ENCODE data around the gene STYXL2.

The STYXL2 gene

DNA sequence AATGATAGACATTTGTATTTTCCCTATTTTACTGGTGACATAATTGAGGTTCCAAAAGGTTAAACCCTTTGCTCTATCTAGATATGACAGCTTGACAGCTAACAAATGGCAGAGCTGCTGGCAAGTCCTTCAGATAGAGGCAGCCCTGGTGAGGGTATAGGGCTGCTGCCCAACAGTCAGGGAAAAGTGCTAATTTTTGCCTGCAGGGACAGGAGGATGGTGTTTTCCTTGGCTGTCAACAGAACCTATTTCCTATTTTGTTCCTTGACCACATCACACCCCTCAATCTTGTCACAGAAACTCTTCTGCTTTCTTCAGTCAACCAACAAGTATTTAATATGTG is 16.0 kb upstream of the STYXL2 start:
- no peak for DNase-seq (ENCODE audit: low read depth, low spot score)

DNA sequence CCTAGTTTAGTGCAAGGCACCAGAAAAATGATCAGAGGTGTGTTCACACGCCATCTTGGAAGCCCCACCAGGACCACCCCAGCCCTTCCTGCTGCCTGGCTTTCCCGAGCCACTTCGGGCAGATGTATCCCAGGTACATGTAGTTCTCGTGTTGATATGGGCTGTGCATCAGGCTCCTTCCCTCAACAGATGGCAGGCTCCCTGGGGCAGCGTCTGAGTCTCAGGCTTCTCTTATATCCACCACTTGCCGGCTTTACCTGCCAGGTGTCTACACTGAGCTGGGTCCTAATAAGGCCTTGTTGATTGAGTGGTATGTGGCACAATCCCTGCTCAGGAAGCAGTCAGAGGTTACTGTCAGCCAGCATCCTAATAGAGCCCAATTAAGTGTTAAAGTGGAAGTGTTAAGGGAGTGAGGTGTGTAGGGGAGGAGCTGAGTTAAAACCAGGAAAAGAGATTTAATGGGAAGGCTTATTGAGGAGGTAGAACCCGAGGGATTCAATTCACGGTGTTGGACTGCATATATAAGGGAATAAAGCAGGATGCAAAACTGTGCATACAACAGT is 12.2 kb upstream of the STYXL2 start:
- no peak for DNase-seq (ENCODE audit: low read depth, low spot score)

DNA sequence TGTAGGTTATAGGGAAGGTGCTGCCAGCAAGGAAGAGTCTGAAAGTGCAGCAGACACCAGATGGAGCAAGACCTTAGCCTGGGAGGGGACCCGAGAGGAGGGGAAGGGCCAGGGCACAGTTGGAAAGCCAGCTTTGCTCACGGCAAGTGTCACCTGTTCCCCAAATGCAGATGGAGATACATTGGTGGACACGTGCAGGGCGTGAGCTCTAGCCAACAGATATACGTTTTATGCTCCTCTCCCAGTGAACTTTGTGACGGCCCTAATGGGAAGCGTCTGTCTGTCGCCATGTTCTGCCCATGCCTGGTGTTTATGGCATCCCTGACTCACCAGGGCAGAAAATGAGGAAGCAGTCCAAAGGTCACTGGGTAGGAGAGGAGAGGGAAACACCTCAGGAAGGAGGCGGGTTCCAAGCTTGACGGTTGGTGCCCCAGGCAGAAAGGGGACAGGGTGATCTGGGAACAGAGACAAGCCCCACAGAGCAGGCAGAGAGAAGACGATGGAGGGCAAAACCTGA is 11.3 kb upstream of the STYXL2 start:
- no peak for DNase-seq (ENCODE audit: low read depth, low spot score)

DNA sequence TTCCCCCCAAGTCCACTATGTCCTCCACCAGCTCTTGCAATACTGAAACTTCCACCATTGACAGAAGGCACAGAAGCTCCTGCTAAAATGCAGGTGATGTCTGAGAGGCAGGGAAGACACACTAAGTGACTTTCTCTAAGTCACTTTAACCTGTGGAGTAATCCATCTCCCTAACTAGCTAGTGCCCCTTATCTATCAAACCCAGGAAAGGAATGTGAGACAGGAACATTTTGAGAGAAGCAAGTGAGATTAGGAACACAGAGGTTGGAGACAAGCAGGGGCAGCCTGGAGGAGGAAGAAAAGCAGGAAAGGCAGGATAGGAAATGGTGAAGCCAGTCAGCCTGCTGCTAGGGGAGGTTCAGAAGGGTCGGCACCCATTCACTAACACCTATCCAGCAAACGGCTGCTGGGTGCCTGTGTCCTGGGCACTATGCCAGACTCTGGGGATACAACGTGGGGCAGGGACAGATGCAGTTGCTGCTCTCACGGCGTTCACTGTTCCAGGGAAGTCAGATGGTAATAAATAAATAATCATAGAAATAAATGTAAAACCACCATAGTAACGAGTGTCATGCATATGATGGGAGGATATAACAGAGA is 10.7 kb upstream of the STYXL2 start:
- DNase-seq (ENCODE audit: low read depth, low spot score): no peak

DNA sequence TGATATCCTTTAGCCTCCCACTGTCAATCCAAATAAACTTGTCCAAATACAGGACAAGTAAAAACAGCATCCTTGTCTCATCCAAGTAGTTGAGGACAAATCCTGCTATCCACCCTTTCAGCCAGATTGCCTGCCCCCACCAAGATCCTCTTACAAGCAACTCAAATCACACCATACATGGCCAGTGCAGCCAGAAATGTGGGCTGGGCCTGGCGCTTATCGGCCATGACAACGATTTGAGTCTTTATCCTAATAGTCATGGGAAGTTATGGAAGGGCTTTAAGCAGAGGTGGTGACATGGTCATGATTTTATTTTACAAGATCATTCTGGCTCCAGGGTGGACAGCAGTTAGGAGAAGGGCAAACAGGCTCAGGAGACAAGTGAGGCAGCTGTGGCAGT is 10.0 kb upstream of the STYXL2 start:
- no peak for DNase-seq (ENCODE audit: low read depth, low spot score)

DNA sequence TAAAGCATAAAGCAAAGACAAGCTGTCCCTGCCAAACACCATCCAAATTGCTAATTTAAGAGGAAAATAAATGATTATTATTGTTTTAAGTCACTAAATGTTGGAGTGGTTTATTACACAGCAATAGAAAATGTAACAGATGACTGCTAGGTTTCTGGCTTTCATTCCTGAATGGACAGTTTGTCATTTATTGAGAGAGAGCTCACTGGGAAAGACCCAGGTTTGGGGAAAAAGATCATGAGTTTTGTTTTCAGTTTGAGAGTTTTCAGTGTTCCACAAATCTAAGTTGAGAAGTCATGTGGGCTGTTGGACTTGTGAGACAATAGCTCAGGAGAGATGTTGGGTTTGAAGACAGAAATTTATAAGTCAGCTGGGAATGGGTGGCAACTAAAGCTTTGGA is 9.1 kb upstream of the STYXL2 start:
- DNase-seq (ENCODE audit: low read depth, low spot score): no peak

DNA sequence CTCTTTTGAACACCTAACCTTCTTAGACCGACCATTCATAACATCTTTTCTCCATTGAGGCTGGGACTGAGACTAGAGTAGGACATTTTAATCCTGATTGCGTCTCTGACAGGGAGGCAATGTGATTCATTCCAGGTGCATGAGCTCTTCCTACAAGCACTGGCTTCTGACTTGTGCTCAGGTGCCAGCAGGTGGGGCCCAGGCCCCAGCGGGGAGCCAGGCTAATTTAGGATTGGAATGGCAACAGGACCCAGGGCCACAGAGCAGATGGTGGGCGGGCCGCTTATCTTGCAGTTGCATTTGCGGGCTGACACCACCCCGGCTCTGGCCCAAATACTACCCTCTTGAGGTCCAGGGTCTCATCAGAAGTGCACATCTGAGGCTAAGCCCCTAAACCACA is 7.8 kb upstream of the STYXL2 start:
- no peak for DNase-seq (ENCODE audit: low read depth, low spot score)

DNA sequence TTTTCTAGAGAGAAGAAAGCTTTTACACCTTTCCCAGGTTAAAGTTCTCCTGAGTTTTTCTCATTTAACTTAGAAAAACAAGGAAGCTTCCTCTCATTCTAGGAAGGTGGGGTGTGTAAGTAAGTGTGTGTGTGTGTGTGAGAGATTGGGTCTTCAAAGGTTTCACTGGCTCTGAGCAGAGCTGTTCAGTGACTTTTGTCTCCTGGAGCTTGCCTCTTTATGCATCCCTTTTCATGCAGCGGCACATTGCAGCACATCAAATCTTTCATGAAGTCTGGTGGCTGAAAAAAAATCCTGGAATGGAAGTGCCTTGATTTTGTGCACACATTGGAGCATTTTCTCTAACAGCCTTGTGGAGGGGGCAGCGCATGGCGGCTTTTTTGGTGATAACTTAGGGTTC is 7.1 kb upstream of the STYXL2 start:
- no peak for DNase-seq (ENCODE audit: low read depth, low spot score)

DNA sequence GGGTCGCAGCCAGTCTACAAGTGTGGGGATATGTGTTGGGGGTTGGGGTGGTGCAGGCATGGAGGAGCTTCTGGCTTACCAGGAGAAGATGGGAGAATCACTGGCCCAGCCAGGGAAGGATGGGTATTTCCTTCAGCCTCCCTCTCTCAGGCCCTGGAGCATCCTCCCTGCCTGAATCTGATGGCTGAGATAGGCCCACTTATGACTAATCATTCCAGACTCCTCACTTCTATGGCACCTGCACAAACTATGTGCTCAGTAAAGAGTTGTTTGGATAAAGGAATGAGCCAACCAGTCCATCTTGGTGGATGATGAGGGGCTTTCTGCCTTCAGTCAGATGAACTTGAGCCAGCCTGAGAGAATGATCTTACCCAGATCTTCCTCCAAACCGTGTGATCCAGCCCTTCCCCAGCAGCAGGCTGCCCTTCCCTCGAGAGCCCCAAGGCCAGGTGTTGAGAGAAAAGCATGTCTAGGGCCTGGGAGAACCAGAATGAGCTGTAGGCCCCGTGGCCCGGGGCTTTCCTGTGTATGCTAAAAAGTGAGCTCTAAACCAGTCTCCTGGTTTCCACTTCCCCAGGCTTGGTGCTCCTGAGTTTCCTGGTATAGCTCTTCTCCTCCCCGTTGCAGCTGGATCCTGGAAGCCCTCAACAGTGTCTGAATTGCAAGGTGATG is 5.0 kb upstream of the STYXL2 start:
- no peak for DNase-seq (ENCODE audit: low read depth, low spot score)

DNA sequence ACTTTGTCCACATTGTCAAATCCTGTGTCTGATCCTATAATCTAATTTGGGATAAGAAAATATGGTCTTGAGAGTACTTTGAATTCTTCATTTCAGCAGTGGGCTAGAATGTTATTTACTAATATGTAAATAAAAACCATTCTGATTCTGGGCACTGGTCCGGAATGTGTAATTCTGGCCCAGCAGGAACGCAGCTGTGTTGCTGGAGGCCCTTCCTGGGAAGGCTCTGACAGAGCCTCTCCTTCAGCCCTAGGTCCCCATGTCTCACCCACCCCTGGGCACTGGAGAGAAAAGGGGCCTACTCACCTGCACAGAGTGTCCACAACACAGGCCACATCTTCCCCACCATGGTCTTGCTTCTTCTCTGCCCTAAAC is 3.9 kb upstream of the STYXL2 start:
- DNase-seq (ENCODE audit: low read depth, low spot score): no peak

DNA sequence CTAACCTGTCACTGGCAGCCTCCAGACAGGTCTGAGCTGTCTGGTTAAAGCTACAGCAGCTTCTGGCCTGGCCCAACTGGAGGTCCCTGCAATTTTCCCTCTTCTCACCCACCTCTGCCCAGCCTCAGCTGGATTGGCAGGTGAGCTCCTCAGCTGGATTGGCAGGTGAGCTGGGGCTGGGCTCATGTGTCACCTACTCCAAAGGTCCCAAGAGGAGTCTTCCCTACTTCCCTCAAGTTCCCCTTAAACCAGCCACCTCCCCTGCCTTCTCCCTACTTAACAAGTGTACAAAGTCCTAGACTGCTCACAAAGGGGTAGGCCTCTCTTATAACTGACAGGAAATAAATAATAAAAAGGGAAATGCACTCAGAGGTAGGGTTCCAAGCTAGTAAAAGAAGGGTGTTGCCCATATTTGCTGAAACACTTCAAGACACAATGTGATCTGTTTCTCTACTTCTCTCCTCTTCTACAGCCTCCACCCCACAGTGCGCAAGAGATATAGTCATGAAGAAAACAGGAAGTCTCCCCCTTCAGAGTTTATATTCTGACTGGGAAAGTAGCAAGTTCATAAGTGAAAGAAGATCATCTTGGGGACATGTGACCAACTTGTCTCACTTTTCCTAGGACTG is 3.4 kb upstream of the STYXL2 start, which contains the start of gene GPA33:
TSS of gene GPA33 (minus strand) at position 64 of the 629 bp plus-strand sequence. CDS start 90 bp downstream, outside the sequence.
- no peak for DNase-seq (ENCODE audit: low read depth, low spot score)

DNA sequence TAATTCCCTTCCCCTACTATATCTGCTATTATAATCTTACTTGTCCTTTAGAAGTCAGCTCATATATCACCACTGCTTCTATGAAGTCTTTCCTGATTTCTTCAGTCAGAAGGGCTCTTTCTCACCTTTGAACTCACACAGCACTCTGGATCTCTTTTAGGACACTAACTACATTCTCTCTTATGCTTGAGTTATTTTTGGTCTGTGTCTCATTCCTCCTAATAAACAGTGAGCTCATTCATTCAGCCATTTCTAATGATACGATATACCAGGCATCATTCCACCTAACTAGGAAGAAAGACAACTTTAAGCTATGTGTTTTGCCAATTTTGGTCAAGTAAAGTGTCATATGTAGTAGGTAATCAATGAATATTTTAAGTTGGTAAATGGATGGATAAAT is 1.2 kb upstream of the STYXL2 start:
- DNase-seq (ENCODE audit: low read depth, low spot score): no peak

DNA sequence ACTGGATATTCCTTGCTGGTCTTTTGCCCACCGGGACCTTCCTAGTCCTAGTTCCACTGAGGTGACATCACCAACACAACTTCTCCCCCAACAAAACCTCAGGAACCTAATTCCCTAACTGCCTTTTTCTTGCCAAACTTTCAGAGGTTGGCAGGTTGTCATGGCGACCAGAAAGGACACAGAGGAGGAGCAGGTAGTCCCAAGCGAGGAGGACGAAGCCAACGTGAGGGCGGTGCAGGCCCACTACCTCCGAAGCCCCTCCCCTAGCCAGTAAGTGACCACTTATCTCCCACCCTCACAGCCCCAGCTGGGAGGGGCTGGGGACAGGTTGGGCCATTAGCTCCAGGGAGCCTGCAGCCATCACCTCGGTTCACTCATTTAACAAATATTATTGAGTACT is 815 bp downstream of the STYXL2 start:
- DNase-seq (ENCODE audit: low read depth, low spot score): no peak

DNA sequence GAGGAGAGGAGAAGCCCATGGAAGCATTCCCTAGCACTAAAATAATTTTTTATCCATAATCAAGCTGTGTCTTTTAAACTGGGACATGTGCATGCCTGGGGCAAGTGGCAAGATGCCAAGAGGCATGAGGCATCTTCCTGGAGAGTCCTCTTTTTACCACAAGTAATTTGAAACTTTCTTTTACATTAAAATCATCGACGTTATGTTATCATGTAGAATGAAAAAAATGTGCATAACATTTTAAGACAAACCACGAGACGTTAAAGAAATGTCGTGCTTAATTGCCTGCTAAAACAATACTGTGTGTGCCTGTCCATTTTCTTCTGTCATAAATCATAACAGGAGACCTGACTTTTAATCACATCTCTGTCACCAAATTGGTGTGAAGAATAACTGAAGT is 1.5 kb downstream of the STYXL2 start:
- DNase-seq (ENCODE audit: low read depth, low spot score): no peak

DNA sequence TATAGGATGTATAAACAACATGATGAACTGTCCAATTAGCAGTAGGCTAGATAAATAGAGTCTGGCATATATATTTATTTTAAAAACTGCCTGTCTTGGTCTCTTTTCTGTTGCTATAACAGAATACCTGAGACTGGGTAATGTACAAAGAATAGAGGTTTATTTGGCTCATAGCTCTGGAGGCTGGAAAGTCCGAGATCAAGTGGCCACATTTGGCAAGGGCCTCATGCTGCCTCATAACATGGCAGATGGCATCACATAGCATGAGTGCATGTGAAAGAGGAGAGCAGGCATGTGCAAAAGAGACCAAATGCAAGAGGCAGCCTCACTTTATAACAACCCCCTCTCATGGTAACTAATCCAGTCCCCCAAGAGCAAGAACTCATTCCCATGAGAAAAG is 6.0 kb downstream of the STYXL2 start:
- no peak for DNase-seq (ENCODE audit: low read depth, low spot score)

DNA sequence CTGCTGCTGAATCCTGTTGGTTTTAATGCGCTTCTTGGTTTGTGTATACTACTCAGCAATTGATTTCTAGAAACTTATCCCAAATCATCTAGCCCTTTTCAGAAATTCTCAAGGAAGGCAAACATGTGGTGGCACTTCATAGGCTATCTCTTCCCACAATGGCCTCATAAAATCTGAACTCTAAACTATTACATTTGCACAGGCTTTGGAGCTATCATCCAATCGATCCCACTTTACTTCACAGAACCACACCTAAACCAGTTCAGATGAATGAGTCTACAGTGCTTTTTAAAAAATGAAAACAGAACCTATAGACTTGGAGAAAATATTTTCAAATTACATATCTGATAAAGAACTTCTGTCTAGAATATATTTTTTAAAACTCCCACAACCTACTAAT is 6.9 kb downstream of the STYXL2 start:
- DNase-seq (ENCODE audit: low read depth, low spot score): no peak

DNA sequence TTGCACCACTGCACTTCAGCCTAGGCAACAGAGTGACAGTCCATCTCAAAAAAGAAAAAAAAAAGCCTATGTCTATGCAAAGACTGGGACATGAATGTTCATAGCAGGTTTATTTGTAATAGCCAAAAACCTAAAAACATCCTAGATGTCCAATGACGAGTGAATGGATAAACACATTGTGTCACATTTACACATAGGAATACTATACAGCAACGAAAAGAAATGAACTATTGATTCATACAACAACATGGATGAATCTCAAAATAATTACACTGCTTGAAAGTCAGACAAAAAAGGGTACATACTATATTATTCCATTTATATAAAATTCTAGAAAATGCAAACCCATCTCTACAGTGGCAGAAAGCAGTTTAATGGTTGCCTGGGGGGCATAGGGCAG is 7.9 kb downstream of the STYXL2 start:
- DNase-seq (ENCODE audit: low read depth, low spot score): no peak

DNA sequence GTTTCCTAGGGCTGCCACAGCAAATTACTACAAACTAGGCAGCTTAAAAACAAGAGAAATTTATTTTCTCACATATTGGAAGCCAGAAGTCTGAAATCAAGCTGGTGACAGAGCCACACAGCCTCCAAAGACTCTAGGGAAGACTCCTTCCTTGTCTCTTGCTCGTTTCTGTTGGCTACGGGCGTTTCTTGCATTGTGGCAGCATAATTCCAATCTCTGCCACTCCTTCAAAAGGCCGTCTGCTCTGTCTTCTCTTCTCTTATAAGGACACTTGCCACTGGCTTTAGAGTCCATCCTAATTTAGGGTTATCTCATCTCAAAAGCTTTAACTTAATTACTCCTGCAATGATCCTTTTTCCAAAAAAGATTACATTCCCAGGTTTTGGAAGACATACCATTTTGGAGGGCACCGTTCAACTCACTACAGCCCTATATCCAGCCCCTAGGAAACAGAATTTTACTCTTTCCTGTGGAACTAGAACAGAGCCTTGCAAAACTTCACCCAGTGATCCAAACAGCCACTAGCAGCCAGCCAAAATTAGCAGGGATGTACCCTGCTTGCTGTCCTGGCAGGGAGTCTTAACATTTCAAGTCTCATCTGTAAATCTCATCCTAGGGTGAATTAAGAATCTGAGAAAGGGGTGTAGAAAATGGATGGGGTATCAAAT is 9.2 kb downstream of the STYXL2 start:
- no peak for DNase-seq (ENCODE audit: low read depth, low spot score)

DNA sequence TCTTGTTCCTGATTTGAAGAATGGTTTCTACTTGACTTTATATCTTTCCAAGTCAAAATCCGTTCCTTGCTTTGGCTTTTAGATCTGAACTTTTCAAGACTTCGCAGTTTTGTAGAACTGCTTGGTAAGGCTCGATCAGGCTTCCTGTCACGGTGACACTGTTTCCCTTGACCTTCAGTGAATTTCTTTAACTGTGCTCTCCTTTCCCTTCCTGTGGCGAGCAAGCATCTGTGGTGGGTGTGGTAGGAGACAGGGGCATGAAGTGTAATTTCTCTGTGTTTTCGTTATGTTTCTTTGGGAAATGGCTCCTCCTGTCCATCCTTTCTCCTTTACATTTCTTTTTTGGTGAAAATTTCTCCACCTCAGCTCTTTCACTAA is 10.4 kb downstream of the STYXL2 start:
- no peak for DNase-seq (ENCODE audit: low read depth, low spot score)

DNA sequence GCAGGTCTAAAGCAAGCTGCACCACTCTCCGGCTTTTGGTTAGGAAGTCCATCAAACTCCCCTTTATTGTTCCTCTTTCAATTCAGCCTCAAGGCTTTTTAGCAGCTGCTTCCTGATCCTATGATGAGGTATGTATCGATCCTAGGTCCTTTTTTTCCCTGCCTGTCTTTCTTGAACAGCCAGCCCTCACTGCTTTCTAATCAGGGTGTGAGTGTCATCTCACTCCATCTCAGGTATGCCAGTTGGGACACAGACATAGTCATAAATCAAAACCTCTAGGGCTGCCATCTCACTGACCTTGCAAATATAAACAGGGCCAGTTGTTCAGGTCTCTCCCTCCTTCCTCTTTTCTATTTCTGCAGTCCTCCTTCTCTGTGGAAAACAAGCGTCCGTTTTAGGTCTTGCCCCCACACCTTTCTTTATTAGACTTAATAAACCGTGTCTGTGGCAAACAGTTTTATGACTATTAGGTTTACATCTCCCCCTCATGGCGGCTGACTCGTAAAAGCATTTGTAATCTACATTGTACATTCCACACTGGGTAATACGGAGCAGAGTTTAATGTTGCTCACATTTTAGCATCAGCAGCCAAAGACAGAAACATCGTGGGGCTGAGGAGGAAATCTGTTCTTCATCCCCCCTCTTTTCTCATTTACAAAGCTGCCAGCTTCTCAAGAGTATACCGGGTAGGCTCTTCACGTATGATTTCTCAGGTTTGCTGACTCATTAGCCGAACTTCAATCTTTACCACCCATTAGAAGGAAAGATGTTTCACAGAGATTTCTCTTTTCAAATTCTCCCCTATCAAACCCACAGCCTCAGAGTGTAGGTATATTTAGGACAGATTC is 11.6 kb downstream of the STYXL2 start:
- no peak for DNase-seq (ENCODE audit: low read depth, low spot score)

DNA sequence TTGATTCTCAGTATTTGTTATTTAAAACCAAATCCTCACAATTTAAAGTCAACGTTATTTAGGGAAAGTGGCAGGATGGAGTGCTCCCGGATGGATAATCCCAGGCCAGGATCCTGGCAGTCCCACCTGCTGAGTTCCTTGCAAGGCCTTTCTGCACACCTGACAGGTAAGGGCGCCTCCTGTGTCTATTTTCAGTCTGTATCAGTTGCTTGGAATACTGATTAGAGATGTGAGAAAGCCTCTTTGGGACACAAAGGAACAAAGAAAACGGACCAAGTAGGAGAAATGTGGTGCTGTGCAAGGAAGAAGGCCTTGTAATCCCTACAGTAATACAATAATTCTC is 12.2 kb downstream of the STYXL2 start:
- DNase-seq (ENCODE audit: low read depth, low spot score): no peak

DNA sequence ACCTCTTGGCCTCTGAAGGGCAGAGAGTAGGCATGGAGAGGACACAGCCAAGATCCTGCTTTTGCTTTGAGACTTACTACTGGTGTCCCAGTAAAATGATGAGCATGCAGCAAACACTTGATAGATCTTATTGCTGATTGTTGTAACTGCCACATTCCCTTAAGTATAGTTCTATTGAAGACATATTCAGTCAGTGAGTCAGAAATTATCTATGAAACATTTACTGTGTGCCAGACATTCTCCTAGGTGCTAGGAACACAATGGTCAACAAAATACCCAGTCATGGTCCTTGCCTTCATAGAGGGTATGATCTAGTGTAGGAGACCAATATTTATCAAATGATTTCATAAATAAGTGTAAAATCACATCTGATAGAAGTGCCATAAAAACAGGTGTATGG is 13.6 kb downstream of the STYXL2 start:
- no peak for DNase-seq (ENCODE audit: low read depth, low spot score)
